Activated CD4-positive, alpha-beta T cell treated with anti-CD3 and anti-CD28 coated beads for 24 hours (primary cell): Measurements from ENCODE around the gene ADARB2.
"Not testable (repeated sequence)": the region's sequence is repeated elsewhere in the genome, so short reads cannot be mapped to it uniquely, and the experiment has no call there.

Source experiments
- DNase-seq, 2 donors: peaks; one replicate each; pipeline ENCODE4 v3.0.0-alpha.2; 2020; ENCODE audit warnings: low read depth in 2 of 2

ADARB2 gene

DNA sequence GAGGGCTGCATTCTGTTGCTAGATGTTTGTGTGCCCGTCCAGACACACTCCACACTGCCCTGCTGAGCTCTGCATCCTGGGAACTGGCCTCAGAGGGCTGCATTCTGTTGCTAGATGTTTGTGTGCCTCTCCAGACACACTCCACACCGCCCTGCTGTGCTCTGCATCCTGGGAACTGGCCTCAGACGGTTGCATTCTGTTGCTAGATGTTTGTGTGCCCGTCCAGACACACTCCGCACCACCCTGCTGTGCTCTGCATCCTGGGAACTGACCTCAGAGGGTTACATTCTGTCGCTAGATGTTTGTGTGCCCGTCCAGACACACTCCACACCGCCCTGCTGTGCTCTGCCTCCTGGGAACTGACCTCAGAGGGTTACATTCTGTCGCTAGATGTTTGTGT lies 120.6 kb downstream of the ADARB2 start:
- not testable (repeated sequence) for DNase-seq

- DNase-seq: no peak
Observed at GRCh38 chr10:1615186-1615954, 122.0 kb downstream of the ADARB2 start.

DNA sequence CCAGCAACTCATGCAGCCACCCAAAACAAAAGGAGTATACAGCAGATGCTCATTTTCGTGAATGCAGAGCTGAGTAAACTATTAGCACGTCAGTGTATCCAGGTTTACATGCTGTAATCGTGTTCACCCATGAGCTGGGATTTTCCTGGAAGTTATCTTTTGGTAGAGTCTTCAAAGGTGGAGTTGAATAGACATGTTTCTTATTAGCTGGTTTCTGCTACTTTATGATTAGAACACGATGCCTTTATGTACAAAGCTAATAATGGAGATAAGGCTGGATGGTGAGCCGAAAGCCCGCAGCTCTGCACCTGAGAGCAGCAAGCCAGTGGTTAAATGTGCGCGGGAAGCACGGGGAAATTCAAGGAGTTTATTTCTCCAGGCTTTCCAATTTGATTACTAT lies 123.8 kb downstream of the ADARB2 start:
- DNase-seq: no peak

DNA sequence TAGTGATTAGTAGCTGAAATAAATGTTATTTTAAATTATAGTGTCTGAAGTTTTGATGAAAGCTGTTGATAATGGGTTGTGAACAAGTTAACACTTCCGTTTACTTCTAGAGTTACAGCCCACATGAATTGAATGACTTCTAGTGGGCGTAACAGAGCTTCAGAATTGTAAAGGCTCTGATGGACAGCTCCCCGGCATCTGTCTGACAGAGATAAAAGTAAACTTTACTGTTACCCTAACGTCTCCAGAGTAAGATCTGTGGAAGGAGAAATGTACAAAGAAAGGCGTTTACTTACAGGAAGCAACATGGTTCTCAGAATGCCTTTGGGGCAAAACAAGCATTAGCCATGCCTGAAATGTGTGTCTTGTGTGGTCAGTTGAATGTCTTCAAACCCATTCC lies 124.4 kb downstream of the ADARB2 start:
- no peak for DNase-seq

GRCh38 chr10:1611936-1612550 lies 125.3 kb downstream of the ADARB2 start:
- no peak for DNase-seq

DNA sequence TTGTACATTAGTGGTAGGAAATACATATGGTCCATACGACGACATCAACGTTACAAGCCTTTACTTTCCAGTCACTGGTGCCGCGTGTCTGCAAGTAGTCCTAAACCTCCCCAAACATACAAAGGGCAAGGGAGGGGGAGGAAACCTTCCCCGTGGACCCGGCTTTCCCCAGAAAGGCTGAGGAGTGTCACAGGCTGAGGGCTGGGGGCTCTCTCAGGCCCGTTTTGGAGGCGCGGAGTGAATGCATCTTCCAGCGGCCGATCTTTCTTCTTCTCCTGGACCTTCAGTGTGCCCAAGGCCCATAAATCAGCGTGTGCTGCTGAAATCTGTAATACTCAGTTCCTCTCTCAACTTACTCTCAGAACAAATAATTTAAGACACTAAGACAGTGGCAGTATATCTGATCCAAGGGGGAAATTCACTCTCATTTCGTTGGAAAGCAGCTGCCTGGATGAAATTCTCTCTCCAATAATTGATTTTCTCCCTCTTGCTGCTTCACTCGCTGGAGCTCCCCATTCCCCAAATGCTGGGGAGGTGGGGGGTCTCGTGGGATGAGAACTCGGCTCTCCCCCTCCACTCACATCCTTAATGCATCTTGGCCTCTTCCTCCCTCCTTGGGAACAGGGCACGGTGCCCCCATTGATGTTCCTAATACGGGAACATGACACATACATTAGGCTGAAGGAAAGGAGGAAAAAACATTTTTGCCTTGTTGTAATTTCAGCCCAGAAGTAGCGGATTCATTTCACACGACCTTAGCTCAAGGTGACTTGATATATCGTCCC lies 126.1 kb downstream of the ADARB2 start:
- no peak for DNase-seq

DNA sequence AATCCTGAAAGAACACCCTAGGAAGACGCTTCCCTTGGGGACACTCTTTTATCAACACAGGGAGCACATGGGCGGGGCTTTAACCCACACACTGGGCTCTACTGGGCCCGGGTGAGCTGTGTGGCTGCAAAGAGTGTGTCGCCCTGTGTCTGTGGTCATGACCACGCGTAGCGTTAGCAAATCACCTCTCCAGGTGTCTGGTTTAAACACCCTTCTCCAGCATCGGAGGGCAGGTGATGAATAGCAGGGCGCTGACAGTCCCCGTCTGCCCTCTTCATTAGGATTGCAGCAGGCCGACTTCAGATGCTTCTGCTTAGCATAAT lies 127.7 kb downstream of the ADARB2 start:
- DNase-seq: no peak

- DNase-seq: no peak
Observed at GRCh38 chr10:1608851-1609647, 128.3 kb downstream of the ADARB2 start.

DNA sequence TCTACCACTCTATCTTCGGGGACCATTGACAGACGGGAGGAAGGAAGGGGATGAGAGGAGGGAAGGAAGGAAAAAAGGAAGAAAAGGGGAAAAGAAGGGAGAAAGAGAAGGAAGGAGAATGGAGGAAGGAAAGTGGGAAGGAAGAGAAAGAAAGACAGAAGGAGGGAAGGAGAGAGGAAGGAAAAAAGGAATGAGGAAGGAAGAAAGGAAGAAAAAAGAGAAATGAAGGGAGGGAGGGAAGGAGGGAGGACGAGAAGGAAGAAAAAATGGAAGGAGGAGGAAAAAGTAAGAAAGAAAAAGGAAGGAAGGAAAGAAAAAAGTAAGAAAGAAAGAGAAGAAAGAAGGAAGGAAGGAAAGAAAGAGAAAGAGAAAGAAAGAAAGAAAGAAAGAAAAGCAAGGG lies 128.9 kb downstream of the ADARB2 start:
- DNase-seq: no peak

GRCh38 chr10:1607466-1607865 lies 129.9 kb downstream of the ADARB2 start:
- no peak for DNase-seq

DNA sequence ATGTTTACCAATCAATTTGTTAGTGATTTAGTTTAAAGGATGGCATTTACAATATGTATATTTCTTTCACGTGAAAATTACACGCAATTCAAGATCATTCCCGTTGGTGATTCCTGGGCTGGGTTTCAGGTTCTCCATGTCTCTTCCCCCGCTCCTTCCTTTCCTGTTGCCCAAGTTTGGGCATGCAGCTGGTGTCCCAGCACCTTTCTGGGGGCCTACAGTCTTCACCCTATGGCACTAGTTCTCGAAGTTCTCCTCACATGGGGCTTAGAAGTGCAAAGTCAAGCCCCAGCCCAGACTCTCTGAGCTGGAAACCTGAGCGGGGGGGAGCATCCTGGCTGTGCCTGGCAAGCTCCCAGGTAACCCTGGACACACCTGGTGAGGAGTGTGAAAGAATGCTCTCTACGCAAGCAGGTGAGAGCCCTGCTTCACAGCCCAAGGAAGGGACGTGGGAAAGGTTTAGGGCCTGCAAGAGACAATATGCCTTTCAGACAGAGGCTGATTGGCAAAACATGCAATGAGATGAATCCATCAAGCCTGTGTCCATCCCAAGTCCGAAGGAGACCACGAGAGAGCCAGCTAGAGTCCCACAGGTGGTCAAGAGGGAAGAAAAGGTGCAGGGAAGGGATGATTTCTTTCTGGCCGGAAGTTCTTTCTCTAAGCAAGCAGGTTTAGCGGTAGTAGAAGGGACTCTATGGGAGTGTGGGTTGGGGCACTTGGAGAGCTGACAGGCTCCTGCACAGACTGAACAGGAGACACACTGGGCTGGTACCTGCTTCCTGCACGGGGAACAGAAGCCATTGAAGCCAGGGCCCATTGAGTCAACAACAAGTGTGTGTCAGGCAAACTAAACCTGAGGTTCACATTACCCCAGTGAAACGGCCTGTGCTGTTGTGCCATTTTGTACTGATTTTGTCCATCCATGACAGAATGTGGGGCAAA lies 131.1 kb downstream of the ADARB2 start:
- DNase-seq: no peak

GRCh38 chr10:1605121-1605520 lies 132.2 kb downstream of the ADARB2 start:
- no peak for DNase-seq

DNA sequence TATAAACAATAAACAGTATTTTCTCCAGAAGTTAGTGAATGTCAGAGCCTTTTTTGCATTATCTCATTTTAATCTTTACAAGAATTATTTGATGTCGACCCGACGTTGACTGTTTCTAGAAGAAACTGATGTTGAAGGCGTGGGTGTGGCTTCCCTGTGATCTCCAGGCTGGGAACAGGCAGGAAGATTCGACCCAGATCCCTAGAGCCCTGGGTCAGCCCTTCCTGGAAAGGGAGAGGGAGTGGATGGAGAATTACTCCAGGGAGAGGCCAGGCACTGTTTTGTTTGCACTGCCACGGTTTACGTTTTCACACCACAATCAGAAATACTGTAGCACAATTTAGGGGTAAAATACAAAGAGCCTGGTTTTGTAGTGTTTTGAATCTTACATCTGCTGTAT lies 133.1 kb downstream of the ADARB2 start:
- no peak for DNase-seq

GRCh38 chr10:1603181-1603580 lies 134.1 kb downstream of the ADARB2 start:
- no peak for DNase-seq

DNA sequence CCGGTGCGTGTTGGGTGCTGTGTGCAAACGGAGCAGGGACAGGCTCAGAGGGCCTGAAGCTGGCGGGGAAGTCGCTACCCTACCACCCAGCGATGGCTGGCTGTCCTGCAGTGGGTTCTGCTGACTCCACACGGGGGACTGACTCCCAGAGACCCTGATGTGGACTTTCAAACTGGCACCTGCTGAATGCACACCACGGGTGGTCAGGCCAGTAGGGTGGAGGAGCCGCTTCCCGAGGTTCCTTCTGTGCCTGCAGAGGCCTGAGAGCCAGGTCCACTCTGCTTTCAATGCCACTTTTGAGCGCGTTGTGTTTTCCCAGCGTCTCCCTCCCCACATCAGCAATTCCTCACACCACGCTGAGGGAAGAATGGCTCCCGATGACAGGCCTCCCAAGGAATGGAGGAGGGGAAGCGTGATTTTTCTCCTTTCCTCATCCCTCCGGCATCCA lies 135.3 kb downstream of the ADARB2 start:
- DNase-seq: no peak

DNA sequence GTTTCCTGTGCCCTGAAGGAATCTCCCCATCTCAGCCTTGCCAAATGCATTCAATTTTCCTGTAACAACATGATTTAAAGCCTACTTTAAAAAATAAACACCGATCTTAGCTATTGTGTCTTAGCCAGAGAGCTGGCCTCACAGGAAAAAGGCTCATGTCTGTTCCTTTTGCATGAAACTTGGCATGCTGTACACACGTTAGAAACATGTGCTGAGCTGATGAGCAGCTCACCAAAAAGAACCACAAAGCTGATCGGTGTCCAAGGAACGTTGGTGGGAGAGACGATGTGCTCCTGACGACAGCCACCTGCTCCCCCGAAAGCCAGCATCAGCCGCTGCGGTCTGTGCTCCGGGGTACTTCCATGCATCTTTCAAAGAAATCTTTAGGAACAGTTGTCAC lies 135.9 kb downstream of the ADARB2 start:
- no peak for DNase-seq

DNA sequence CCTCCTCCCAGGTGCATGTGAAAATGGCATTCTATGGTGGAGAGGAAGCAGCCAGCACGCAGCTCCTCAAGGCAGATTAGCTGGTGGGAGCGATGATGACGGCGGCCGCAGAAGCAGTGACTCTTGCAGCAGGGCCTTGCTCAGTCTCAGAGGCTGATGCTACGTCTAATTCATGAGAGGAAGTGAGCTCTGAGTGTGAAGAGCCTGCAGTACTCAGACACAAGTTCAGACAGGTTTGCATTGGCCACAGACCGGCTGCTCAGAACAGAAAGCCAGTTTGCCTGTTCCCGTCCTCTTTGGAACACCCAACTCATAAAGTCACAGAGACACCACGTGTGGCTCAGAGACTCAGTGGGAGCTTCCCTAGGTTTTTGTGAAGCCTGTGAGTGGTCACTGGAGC lies 136.5 kb downstream of the ADARB2 start:
- DNase-seq: no peak

- DNase-seq: no peak
Observed at GRCh38 chr10:1598393-1599153, 138.8 kb downstream of the ADARB2 start.

GRCh38 chr10:1597370-1598146 lies 139.8 kb downstream of the ADARB2 start:
- DNase-seq: no peak
